Lung (tissue), 12 donors: ENCODE data around the gene KHSRP. TPM values are rescaled to one million over a fixed set of nuclear protein-coding genes. Genes with fewer than 3 reads are reported as not detected.

Experiments used
- ATAC-seq: fragments of 200-7000 bp; cut with Tn5 transposase; one replicate; pipeline ENCODE4 v1.9.1; 2020; ENCODE audit warnings: moderate number of reproducible peaks; ENCODE audit not compliant: insufficient read depth, low FRiP score
- DNase-seq, 3 donors: peaks; one replicate each; pipeline ENCODE4 v3.0.0-alpha.2; 2013 to 2017
- H3K27ac ChIP-seq, 2 donors: one replicate each; pipeline ENCODE4 v1.5.1; 2013; ENCODE audit warnings: mild to moderate bottlenecking in 2 of 2, moderate library complexity in 2 of 2, control low read depth in 1 of 2, inconsistent platforms in 1 of 2, low read depth in 1 of 2, low read length in 1 of 2
- H3K27me3 ChIP-seq, 3 donors: one replicate each; pipeline ENCODE4 v1.5.1; 2013; ENCODE audit warnings: low read length in 2 of 3; ENCODE audit not compliant: control insufficient read depth in 3 of 3, insufficient read depth in 3 of 3
- H3K36me3 ChIP-seq, 4 donors: one replicate each; pipeline ENCODE4 v1.5.1; 2013; ENCODE audit warnings: low read length in 4 of 4, mild to moderate bottlenecking in 1 of 4, moderate library complexity in 1 of 4; ENCODE audit not compliant: control insufficient read depth in 4 of 4, insufficient read depth in 4 of 4
- H3K4me1 ChIP-seq, 5 donors: one replicate each; pipeline ENCODE4 v1.5.1; 2013; ENCODE audit warnings: low read length in 5 of 5, mild to moderate bottlenecking in 2 of 5, moderate library complexity in 1 of 5; ENCODE audit not compliant: control insufficient read depth in 5 of 5, insufficient read depth in 5 of 5
- H3K4me3 ChIP-seq: one replicate; pipeline ENCODE4 v1.5.1; 2013; ENCODE audit warnings: mild to moderate bottlenecking, control low read depth, moderate library complexity
- H3K9ac ChIP-seq, 2 donors: one replicate each; pipeline ENCODE4 v1.5.1; 2013; ENCODE audit warnings: low read length in 2 of 2, control low read depth in 1 of 2; ENCODE audit not compliant: insufficient read depth in 1 of 2
- H3K9me3 ChIP-seq, 4 donors: one replicate each; pipeline ENCODE4 v1.5.1; 2013; ENCODE audit warnings: low read length in 3 of 4, mild to moderate bottlenecking in 1 of 4, moderate library complexity in 1 of 4; ENCODE audit not compliant: control insufficient read depth in 4 of 4, insufficient read depth in 3 of 4
- CTCF ChIP-seq: IDR thresholded peaks from 2 replicates; pipeline ENCODE4 v1.5.1; 2012; ENCODE audit warnings: mild to moderate bottlenecking; ENCODE audit errors: control extremely low read depth, extremely low read depth
- WGBS, 2 donors: extraction: QIAGEN DNeasy Blood & Tissue Kit; methylation state at CpG; one replicate each; pipeline ENCODE4 v1.1.7; 2013; 5-methylcytosine and 5-hydroxymethylcytosine counted together
- polyA plus RNA-seq, 2 donors: library from polyadenylated mRNA; stranded (reverse); fragments of 200-250 nt; gene quantifications; one replicate each; pipeline ENCODE4 v1.2.1, GENCODE V29; 2013
- total RNA-seq, 2 donors: library from RNA; depleted of rRNA in 1 of 2; stranded (reverse); fragments of >200 nt in 1 of 2; gene quantifications; one replicate each; pipeline ENCODE4 v1.2.1, GENCODE V29; 2014 to 2021
- donor health status: control.
- donor health status: control.
- donor health status: Bipolar disorder and iron deficiency.
- donor health status: healthy.
- donor health status: DM: yes; HTN: yes; CAD: no.

The KHSRP gene
- total and polyA plus RNA-seq, 4 donors: 116 to 204 (median 141) TPM

DNA sequence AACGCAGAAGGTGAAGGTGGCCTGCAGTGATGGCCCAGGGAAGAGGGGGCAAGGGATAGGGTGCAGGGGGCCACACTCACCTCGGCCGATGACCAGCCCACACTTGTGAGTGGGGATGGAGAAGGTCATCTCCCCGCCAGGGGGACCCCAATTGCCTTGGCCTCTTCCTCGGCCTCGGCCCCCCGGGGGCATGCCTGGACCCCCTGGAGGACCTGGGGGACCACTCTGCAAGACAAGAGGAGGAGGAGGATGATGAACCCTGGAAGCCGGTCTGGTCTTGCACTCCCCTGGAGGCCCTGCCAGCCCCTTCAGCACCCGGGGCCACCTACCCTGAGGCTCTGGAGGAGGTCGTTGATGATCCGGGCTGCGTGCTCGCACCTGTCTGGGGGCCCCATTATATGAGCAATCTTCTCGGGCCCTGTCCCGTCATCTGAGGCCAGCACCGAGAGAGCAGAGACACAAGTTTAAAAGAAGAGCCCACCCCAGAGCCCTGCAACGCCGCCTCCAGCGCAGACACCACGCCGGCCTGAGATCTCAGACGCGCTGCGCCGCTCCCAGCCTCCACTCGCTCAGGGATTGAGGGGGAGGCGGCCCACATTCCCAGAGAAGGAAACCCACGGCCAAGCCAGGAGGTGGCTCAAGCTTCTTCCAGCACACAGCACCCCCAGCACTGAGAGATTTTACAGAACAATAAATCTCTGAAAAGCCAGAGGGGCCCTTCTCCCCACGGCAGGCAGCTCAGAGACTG lies 7.8 kb downstream of the KHSRP start:
- peaks cover 20 to 79% (median 46%) of the 10 kb centered on the region in 4 donors for H3K36me3 ChIP-seq
- no peaks in the 10 kb centered on the region for H3K27me3 ChIP-seq
- no peak for DNase-seq
- no peak for TF ChIP-seq CTCF
- no peak overlapping the region for H3K9ac ChIP-seq
- no peak for ATAC-seq
- no peaks in the 10 kb centered on the region for H3K9me3 ChIP-seq
- H3K4me3 ChIP-seq: no peak overlapping the region
- WGBS, 2 donors: 96% methylated on average over 27 to 29 of the region's 29 CpGs
- peaks cover 0 to 28% (median 10%) of the 10 kb centered on the region in 5 donors for H3K4me1 ChIP-seq
- H3K27ac ChIP-seq: no peak overlapping the region

GRCh38 chr19:6415591-6416190 lies 8.9 kb downstream of the KHSRP start:
- no peak overlapping the region for H3K4me3 ChIP-seq
- DNase-seq (no peak), ATAC-seq (no peak)
- WGBS, 2 donors: 95 to 98% methylated on average over 32 of the region's 32 CpGs
- H3K4me1 ChIP-seq: peaks cover 0 to 31% (median 10%) of the 10 kb centered on the region in 5 donors
- H3K9ac ChIP-seq: no peak overlapping the region
- H3K27ac ChIP-seq: no peak overlapping the region
- no peaks in the 10 kb centered on the region for H3K27me3 ChIP-seq
- no peaks in the 10 kb centered on the region for H3K9me3 ChIP-seq
- H3K36me3 ChIP-seq: peaks cover 20 to 67% (median 39%) of the 10 kb centered on the region in 4 donors
- no peak for TF ChIP-seq CTCF

- peaks cover 17 to 61% (median 35%) of the 10 kb centered on the region in 4 donors for H3K36me3 ChIP-seq
Measured at GRCh38 chr19:6414793-6415590, 9.6 kb downstream of the KHSRP start.

More at GRCh38 chr19:6414793-6415590, 9.6 kb downstream of the KHSRP start:
- no peak for DNase-seq
- 94 to 96% methylated on average over 46 to 47 of the region's 47 CpGs for WGBS, 2 donors
- Histone ChIP-seq H3K27me3 (no peaks in the 10 kb centered on the region), H3K27ac (no peak overlapping the region), H3K9me3 (no peaks in the 10 kb centered on the region), H3K4me1 (peaks cover 0 to 31% (median 10%) of the 10 kb centered on the region in 5 donors), H3K9ac (no peak overlapping the region), H3K4me3 (no peak overlapping the region)
- no peak for TF ChIP-seq CTCF
- ATAC-seq: no peak
